ENCODE data around the gene KYNU.

The KYNU gene

DNA sequence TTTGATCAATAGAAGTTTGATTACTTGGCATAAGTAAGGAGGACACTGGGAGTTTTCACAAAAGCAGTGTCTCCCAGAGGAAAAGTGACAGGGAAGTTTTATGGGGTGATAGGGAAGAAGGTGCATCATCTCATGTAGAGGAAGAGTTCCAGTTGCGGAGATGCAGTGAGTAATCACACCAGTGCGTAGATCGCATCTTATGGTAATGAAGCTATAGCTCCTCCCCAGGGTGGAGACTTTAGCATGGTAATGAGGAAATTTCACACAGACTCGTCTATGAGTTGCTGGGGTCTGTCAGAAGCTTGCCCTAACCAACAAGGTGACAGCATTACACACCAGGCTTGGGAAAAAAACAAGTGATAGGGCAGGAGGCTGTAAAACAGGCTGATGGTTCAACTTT lies 49.0 kb downstream of the KYNU start:
- TF ChIP-seq, protein P1, sequence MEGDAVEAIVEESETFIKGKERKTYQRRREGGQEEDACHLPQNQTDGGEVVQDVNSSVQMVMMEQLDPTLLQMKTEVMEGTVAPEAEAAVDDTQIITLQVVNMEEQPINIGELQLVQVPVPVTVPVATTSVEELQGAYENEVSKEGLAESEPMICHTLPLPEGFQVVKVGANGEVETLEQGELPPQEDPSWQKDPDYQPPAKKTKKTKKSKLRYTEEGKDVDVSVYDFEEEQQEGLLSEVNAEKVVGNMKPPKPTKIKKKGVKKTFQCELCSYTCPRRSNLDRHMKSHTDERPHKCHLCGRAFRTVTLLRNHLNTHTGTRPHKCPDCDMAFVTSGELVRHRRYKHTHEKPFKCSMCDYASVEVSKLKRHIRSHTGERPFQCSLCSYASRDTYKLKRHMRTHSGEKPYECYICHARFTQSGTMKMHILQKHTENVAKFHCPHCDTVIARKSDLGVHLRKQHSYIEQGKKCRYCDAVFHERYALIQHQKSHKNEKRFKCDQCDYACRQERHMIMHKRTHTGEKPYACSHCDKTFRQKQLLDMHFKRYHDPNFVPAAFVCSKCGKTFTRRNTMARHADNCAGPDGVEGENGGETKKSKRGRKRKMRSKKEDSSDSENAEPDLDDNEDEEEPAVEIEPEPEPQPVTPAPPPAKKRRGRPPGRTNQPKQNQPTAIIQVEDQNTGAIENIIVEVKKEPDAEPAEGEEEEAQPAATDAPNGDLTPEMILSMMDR (IDR thresholded peaks at IDR 0.05; ENCODE audit: control insufficient read depth, insufficient read depth, low read depth, low read length, missing control alignments): no peak
- no peak overlapping the region for H3K4me3 ChIP-seq (ENCODE audit: control insufficient read depth, low read depth, low read length)
- DNase-seq (ENCODE audit: low read depth): no peak

DNA sequence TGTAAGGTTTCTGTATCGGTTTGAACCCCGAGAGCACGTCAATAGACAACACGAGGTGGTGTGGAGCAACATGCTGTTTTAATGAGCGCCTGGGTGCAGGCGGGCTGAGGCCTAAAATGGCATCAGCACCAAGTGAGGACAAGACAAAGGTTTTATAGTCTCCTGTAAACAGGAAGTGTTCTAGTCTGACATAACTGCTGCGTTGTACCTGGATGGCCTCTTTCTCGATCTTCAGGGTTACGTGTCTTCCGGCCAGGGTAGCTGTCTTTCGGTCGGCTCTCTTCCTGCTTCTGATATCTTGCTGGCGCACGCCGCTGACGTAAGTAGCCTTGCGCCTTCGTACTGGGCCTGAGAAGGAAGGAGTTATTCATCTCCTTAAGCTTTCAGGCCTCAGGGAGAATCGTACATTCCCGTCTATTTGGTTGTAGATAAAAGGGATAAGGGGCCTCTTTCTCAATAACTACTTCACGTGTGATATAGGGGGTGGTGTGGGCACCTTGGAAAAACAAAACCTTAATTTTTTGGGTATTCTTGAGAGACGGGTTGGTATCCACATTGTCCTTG lies 53.5 kb downstream of the KYNU start:
- TF ChIP-seq, protein P1 (IDR thresholded peaks at IDR 0.05; ENCODE audit: control insufficient read depth, insufficient read depth, low read depth, low read length, missing control alignments): no peak
- no peak overlapping the region for H3K4me3 ChIP-seq (ENCODE audit: control insufficient read depth, low read depth, low read length)
- DNase-seq (ENCODE audit: low read depth): no peak

GRCh38 chr2:142933916-142934315 lies 56.5 kb downstream of the KYNU start:
- no peak for DNase-seq (ENCODE audit: low read depth)
- TF ChIP-seq, protein P1 (IDR thresholded peaks at IDR 0.05; ENCODE audit: control insufficient read depth, insufficient read depth, low read depth, low read length, missing control alignments): no peak
- no peak overlapping the region for H3K4me3 ChIP-seq (ENCODE audit: control insufficient read depth, low read depth, low read length)

GRCh38 chr2:142935563-142936089 lies 58.2 kb downstream of the KYNU start:
- TF ChIP-seq, protein P1 (IDR thresholded peaks at IDR 0.05; ENCODE audit: control insufficient read depth, insufficient read depth, low read depth, low read length, missing control alignments): no peak
- DNase-seq (ENCODE audit: low read depth): no peak
- no peak overlapping the region for H3K4me3 ChIP-seq (ENCODE audit: control insufficient read depth, low read depth, low read length)

DNA sequence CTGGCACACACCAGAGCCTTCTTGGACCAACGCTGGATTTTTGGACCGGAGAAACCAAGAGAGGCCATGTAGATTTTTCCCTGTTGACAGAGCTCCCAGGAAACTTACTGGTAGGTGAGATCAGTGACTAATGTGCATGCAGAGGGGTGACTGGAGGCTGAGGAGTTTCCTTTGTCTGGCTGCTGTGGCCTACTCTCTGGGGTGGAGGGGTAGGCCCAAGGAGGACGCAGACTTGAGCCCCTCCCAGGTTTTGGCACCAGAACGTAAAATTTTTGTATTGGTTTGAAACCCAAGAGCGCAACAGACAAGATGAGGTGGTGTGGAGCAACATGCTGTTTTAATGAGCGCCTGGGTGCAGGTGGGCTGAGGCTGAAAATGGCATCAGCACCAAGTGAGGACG lies 59.2 kb downstream of the KYNU start:
- TF ChIP-seq, protein P1 (IDR thresholded peaks at IDR 0.05; ENCODE audit: control insufficient read depth, insufficient read depth, low read depth, low read length, missing control alignments): no peak
- no peak overlapping the region for H3K4me3 ChIP-seq (ENCODE audit: control insufficient read depth, low read depth, low read length)
- no peak for DNase-seq (ENCODE audit: low read depth)

DNA sequence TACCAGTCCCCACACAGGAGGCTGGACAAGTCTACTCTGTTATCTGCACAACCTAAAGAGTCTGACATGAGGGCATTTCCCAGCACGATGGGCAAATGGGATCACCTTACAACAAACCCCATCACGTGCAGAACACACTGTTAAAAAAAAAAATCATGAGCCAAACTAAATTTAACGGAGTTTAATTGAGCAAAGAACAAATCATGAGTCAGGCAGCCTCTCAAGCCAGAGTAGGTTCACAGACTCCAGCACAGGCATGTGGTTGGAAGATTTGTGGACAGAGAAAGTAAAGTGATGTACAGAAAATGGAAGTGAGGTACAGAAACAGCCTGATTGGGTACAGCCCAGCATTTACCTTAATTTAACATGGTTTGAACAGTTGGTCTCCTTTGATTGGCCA lies 59.9 kb downstream of the KYNU start:
- no peak for DNase-seq (ENCODE audit: low read depth)
- TF ChIP-seq, protein P1 (IDR thresholded peaks at IDR 0.05; ENCODE audit: control insufficient read depth, insufficient read depth, low read depth, low read length, missing control alignments): no peak
- no peak overlapping the region for H3K4me3 ChIP-seq (ENCODE audit: control insufficient read depth, low read depth, low read length)
